Astrocyte of the cerebellum (primary cell): ENCODE measurements around the gene ATP12A.

Experiments
- DNase-seq: peaks from one replicate; pipeline ENCODE4 v3.0.0-alpha.2; 2011; ENCODE audit warnings: low read depth
- H3K4me3 ChIP-seq: 2 replicates; pipeline ENCODE4 v1.5.1; 2011; ENCODE audit warnings: mild to moderate bottlenecking, low read depth, low read length, moderate library complexity
- CTCF ChIP-seq: IDR thresholded peaks from 2 replicates; pipeline ENCODE4 v1.5.1; 2012; ENCODE audit warnings: low read length, low read depth, moderate library complexity, mild to moderate bottlenecking; ENCODE audit errors: missing control alignments
- in situ Hi-C: cut with HindIII; loops from 2 replicates; pipeline ENCODE4 v1.10.0; 2017; ENCODE audit warnings: low sequenced_read_pairs

The ATP12A gene

GRCh38 chr13:24741016-24741662, 60.9 kb downstream of the ATP12A start:
- no peak overlapping the region for H3K4me3 ChIP-seq
- in situ Hi-C loops = no loop called here
- no peak for DNase-seq
- TF ChIP-seq CTCF = no peak

GRCh38 chr13:24741791-24742190, 61.6 kb downstream of the ATP12A start:
- TF ChIP-seq CTCF = no peak
- in situ Hi-C loops = no loop called here
- no peak for DNase-seq
- no peak overlapping the region for H3K4me3 ChIP-seq

- DNase-seq = no peak
- H3K4me3 ChIP-seq = no peak overlapping the region
- TF ChIP-seq CTCF = no peak
- in situ Hi-C loops = no loop called here
Observed at GRCh38 chr13:24742294-24742693, 62.1 kb downstream of the ATP12A start.

GRCh38 chr13:24742977-24743376, 62.8 kb downstream of the ATP12A start:
- in situ Hi-C loops = no loop called here
- DNase-seq = no peak
- TF ChIP-seq CTCF = no peak
- no peak overlapping the region for H3K4me3 ChIP-seq

- no peak for DNase-seq
- in situ Hi-C loops = no loop called here
- H3K4me3 ChIP-seq = no peak overlapping the region
- no peak for TF ChIP-seq CTCF
Observed at GRCh38 chr13:24744247-24744646, 64.0 kb downstream of the ATP12A start.

- no peak for TF ChIP-seq CTCF
- in situ Hi-C loops = no loop called here
- H3K4me3 ChIP-seq = no peak overlapping the region
- no peak for DNase-seq
Observed at GRCh38 chr13:24745516-24745860, 65.3 kb downstream of the ATP12A start.
